ENCODE measurements around the gene CUX1.
A peak's percentile ranks its signal among the peaks of the same experiment; 100 is the strongest.

The CUX1 gene

DNA sequence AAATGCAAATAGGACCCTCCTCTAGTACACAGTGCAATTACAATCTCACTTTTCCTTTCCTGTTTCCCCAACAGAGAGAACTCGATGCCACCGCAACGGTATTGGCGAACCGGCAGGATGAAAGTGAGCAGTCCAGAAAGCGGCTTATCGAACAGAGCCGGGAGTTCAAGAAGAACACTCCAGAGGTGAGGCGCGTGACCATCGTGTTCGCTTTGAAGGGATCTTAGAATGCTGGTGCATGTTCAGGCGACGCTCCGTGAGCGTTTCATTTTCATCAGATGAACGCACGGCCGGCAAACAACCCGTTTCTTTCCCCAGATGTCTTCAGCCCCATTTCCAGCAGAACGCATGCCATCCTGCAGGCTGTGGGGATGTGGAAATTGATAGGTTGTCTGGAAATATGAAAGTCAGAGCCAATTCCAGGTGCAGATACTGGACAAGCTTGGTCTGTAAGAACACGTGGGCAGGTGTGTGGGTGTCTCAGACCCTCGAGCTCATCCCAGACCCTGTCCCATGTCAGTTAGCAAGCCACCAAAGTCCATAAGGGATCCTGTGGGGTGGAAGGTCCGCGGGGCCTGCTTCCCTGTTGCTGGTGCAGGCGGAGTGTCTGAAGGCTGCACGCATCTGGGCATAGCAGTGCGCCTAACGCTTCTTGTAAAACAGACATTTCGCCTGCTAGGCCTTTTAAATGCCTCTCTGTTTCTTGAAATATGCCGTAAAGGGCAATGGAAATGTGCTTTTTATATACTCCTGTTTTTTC lies 98.8 kb downstream of the CUX1 start:
- H3K36me3 Mint-ChIP-seq (ENCODE audit: low read depth): peaks cover 43% of the 10 kb centered on the region
- DNase-seq: no peak
- H3K9me3 Mint-ChIP-seq: no peaks in the 10 kb centered on the region
- no peaks in the 10 kb centered on the region for H3K27me3 Mint-ChIP-seq (ENCODE audit: low read depth, poor library complexity)
- H3K4me3 Mint-ChIP-seq: no peak overlapping the region
- peak overlapping the region; percentile 93 for H3K27ac Mint-ChIP-seq
- no peak for TF ChIP-seq CTCF (IDR thresholded peaks at IDR 0.05)
- H3K4me1 Mint-ChIP-seq: peaks cover 65% of the 10 kb centered on the region

DNA sequence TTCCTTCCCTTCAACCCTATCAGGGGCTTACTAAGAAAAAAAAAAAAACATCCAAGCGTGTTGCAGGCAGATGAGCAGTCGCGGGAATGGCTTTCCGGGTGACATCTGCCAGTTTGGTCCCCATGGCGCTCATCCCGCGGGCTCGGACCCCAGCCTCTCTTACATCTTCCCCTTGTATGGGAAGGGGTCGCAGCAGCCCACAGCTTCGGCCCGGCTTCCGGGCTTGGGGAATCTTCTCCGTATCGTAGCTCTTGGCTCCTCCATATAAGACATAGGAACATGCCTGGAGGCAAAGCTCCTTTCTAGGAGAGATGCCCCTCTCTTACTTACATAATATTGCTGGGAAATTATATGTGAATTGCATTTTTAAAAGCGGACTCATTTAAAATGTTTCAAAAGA lies 99.5 kb downstream of the CUX1 start:
- H3K9me3 Mint-ChIP-seq: no peaks in the 10 kb centered on the region
- TF ChIP-seq CTCF (IDR thresholded peaks at IDR 0.05): no peak
- peaks cover 43% of the 10 kb centered on the region for H3K36me3 Mint-ChIP-seq (ENCODE audit: low read depth)
- H3K27me3 Mint-ChIP-seq (ENCODE audit: low read depth, poor library complexity): no peaks in the 10 kb centered on the region
- H3K4me1 Mint-ChIP-seq: peaks cover 60% of the 10 kb centered on the region
- DNase-seq: no peak
- H3K27ac Mint-ChIP-seq: peak overlapping the region; percentile 93
- H3K4me3 Mint-ChIP-seq: no peak overlapping the region

GRCh38 chr7:101917566-101917965 lies 100.1 kb downstream of the CUX1 start:
- Mint-ChIP-seq H3K4me1 (peaks cover 53% of the 10 kb centered on the region), H3K27ac (no peak overlapping the region)

DNA sequence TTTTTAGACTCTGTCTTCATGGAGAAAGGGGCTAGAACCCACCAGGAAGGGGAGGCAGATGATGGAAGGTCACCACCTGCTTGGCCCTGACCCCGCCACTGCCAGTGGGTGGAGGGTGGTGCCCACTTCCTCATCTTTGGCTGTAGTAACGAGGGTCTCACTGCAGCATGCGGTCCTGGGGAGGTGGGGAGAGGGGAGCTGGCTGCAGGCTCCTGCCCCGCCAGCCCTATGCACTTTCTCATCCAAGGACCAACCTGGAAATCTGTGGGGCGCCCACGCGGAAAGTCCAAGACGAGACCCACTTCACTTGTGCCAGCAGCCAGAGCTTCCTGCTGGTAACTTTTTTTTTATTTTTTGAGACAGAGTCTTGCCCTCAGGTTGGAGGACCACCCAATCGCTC lies 101.0 kb downstream of the CUX1 start:
- Mint-ChIP-seq H3K27ac (no peak overlapping the region), H3K27me3 (ENCODE audit: low read depth, poor library complexity) (no peaks in the 10 kb centered on the region), H3K4me1 (peaks cover 45% of the 10 kb centered on the region), H3K36me3 (ENCODE audit: low read depth) (peaks cover 47% of the 10 kb centered on the region), H3K4me3 (no peak overlapping the region), H3K9me3 (no peaks in the 10 kb centered on the region)
- no peak for DNase-seq
- no peak for TF ChIP-seq CTCF (IDR thresholded peaks at IDR 0.05)

More at GRCh38 chr7:101917566-101917965, 100.1 kb downstream of the CUX1 start:
- no peak for DNase-seq
- peaks cover 47% of the 10 kb centered on the region for H3K36me3 Mint-ChIP-seq (ENCODE audit: low read depth)
- no peak for TF ChIP-seq CTCF (IDR thresholded peaks at IDR 0.05)
- no peaks in the 10 kb centered on the region for H3K27me3 Mint-ChIP-seq (ENCODE audit: low read depth, poor library complexity)
- no peaks in the 10 kb centered on the region for H3K9me3 Mint-ChIP-seq
- no peak overlapping the region for H3K4me3 Mint-ChIP-seq

DNA sequence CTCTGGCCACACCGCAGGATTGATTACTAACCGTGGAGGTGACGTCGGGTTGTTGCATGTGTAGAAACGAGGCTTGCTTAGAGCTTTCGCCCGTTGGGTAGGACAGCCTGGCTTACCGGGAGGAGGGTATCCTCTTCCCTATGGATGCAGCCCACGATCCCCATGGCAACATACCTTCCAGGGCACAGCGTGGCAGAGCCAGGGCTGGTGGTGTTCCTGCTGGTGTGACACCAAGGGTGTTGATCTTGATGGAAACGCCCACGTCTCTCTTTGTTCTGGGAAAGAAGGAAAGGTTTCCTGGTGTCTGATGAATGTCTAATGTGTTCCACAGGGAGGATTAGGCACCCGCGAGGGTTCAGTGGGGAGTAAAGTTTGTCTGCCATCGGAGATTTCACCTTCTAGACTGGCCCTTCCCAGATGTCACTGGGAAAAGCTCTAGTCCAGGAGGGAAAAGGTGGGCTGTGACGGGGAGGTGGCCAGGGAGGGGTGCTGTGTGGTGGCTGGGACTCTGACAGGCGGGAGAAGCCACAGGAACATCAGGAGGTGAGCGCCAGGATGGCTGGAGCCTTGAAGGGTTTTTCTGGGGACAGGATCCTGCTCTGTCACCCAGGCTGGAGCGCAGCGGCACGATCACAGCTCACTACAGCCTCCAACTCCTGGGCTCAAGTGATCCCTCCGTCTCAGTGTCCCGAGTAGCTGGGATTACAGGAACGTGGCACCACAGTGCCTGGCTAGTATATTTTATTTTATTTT lies 102.1 kb downstream of the CUX1 start:
- Mint-ChIP-seq H3K27ac (peak overlapping the region; percentile 89), H3K27me3 (ENCODE audit: low read depth, poor library complexity) (peaks cover 2% of the 10 kb centered on the region)

More for the DNA sequence above, 102.1 kb downstream of the CUX1 start:
- Mint-ChIP-seq H3K9me3 (no peaks in the 10 kb centered on the region), H3K36me3 (ENCODE audit: low read depth) (peaks cover 54% of the 10 kb centered on the region), H3K4me1 (peaks cover 40% of the 10 kb centered on the region), H3K4me3 (no peak overlapping the region)
- no peak for DNase-seq
- no peak for TF ChIP-seq CTCF (IDR thresholded peaks at IDR 0.05)
